8988T (cell line): ENCODE results near the gene RAB17.
"Not testable (repeated sequence)": the region's sequence is repeated elsewhere in the genome, so short reads cannot be mapped to it uniquely, and the experiment has no call there.

Source experiments
- DNase-seq: peaks from one replicate; pipeline ENCODE4 v3.0.0; 2011

The RAB17 gene

DNA sequence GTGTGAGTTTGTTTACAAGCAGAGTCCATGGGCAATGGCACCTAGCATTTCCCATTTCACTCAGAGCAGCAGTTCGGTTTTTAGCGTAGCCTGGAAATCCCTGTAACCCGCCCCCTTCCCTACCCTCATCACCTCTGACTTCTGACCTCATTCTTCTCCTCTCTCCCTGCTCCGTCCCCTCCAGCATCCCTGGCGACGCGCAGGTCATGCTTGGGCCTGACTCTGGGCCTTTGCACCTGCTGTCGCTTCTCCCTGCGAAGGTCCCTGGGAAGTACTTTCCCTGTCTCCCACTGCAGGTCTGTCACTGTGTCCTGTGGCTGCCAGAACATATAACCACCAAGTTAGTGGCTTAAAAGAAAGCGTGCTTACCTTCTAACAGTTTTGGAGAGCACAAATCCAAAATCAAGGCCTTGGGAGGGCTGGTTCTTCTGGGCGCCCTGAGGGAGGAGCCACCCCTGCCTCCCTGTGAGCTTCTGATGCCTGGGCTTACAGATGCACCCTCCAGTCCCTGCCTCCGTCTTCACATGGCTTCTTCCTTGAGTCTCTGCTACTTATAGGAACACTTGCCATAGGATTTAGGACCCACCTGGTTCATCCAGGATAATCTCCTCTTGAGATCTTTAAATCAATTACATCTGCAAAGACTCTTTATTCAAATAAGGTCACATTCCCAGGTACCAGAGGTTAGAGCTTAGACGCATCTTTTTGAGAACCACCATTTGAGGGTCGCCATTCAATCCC, 8.1 kb upstream of the RAB17 start:
- no peak for DNase-seq

DNA sequence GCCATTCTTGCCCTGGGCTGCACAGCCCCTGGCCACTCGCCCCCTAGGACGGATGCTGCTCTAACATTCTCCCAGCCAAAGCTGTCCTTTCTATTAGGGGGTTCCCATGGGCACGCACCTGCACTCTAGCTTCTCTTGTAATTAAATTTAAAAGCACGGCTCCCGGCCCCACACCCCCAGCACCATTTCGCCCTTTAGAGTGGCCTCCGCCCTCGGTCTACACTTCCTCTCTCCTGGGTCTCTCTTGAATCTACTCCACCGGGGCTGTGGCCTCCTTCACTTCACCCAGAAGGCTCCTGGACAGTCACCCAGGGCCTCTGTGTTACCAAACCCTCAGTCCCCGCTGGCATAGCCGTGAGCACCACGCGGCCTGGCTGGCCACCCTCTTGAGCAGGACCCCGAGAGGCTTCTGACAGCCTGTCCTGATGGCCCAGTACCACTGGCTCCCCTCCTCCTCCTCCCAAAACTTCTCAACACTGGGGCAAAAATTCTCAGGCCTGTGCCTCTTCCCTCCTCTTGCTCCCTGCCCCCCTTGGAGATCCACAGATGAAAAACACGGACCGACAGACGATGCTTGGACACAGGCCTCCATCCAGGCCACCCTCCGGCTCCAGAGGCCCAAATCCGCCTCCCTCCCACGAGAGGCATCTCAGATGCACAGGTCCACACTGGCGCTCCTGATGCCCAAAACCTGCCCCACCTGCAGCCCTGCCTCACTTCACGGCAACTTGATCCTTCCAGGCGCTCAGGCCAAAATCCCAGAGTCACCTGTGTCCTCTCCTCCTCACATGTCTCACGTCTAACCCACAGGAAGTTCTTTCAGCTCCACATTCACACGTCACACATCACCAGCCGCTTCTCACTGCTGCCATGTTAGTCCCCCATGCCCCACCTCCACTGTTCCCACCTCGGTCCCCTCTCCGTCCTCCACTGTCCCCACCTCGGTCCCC, 6.9 kb upstream of the RAB17 start:
- no peak for DNase-seq

DNA sequence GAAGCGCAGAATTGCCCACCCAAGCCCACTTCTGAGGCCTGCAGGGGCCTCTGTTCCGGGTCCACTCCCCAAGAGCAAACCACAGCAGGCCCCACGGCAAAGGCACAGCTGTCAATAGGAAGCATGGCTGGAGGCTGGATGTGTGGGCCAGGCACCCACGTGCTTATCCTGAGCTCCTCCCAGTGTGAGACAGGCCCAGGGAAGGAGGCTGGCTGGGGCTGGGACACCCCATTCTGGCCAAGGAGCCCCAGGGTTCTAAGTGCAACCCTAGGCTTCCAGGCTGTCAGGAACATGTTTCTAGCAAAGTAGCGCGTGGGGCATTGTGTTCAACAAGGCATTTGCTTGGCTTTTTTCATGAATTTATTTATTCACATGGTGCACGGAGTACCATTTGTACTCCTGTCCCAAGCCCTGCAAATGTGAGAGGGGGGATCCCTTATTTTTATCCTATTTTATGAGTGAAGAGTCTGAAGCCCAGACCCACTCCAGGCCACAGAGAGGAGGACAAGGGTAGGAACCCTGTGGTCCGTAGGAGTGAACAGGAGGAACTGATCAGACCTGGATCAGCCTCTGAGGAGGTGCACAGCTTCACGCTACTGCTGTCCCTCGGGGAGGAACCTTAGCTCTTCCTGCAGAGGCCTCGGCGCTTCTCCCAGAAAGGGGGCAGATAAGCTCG, 6.1 kb upstream of the RAB17 start:
- no peak for DNase-seq

DNA sequence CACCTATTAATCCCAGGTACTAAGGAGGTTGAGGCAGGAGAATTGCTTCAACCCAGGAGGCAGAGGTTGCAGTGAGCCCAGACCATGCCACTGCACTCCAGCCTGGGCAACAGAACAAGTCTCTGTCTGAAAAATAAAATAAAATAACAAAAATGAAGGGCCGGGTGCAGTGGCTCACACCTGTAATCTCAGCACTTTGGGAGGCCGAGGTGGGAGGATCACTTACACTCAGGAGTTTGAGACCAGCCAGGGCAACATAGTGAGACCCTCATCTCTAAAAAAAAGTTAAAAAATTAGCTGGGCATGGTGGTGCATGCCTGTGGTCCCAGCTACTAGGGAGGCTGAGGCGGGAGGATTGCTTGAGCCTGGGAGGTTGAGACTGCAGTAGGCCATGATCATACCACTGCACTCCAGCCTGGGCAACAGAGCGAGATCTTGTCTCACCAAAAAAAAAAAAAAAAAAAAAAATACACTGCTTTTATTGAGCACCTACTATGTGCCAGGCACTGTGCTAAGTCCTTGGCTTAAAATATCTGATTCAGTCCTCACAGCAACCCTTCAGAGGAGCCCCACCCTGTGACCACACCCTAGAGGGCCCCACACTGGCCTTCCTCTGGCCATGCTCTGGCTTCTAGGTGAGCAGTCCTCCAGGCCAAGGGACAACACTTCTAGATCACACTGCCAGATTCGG, 5.4 kb upstream of the RAB17 start:
- DNase-seq = not testable (repeated sequence)

DNA sequence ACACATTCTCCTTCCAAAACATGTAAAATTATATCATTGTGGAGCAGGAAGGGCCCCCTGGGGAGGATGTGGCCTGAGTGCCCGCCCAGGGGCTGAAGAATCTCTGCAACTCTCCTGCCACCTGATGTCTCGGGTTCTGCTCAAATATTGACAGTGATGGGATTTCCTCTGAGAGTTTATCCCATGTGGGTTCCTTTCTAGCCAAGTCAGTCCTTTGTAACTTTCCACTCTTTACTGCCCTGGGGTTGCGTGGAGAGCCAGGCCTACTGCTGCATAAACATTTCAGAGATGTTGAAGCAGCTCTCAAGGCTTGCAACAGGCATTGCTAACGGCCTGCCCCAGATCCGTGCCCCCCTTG, 4.0 kb upstream of the RAB17 start:
- DNase-seq = no peak

DNA sequence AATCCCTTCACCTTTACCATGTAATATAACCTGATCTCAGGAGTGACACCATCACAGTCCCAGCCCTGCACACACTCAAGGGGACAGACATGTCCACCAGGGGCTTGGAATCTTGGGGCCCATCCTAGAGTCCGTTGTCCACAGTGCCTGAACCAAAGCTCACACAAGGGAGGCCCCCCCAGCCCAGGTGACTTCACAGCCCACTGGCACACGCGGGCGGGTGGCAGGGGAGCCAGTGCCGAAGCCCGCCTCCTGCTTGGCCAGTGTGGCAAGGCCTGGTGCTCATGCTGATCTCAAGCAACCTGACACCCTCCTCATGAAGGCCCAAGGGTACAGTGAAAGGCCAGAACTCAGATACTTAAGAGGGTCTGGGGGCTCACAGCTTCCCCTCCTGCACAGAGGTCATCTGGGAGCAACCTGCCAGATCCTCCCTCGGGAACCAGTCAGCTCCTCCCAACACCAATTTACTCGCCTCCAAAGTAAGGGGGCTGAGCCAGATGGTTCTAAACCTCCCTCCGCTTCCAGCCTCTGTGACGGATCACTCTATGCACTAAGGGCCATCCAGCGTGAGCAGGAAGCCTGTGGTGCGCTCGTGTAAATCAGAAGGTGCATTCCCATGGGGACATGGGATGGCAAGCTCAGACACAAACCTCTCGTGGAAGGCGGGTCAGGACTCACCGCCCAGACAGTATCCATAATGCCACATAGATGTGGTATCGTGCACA, 3.2 kb upstream of the RAB17 start:
- DNase-seq = no peak

DNA sequence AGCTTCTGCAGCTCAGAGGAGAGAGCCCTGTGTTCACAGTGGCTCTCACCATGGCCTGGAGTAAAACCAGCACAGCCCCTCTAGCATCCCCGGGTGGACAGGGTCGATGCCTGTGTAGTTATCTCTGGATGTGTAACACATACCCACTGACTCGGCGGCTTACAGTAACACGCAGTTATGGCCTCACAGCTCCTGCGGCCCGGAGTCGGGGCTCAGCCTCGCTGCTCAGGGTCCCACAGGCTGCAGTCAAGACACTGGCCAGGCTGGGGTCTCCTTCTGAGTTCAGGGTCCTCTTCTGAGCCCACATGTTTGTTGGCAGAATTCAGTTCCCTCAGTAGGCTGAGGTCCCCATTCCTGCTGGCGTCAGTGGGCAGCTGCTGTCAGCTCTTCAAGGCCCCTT, 2.5 kb upstream of the RAB17 start:
- no peak for DNase-seq

DNA sequence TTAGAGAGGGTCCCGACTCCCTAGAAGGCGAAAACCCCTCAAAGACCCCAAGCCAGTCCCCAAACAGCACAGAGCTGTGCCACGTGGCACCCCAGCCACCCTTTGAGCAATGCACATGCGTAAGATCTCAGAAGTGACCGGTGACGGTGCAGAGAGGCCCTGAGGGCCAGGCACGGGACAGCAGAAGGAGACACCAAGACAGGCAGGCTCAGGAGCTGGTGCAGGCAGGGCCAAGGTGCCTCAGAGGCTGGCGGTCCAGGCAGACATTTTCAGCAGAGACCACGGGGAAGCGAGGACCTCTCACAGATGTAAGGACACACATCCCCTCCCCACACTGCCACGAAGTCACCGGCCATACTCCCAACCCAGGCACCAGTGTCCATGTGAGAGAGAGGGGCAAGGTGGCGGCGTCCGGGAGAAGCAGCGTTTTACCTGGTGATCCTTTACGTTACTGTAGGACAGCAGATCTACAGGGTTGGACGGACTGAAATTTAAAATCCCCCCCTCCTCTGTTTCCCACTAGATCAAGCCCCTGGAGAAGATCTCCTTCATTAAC, 2.0 kb upstream of the RAB17 start:
- DNase-seq = no peak

DNA sequence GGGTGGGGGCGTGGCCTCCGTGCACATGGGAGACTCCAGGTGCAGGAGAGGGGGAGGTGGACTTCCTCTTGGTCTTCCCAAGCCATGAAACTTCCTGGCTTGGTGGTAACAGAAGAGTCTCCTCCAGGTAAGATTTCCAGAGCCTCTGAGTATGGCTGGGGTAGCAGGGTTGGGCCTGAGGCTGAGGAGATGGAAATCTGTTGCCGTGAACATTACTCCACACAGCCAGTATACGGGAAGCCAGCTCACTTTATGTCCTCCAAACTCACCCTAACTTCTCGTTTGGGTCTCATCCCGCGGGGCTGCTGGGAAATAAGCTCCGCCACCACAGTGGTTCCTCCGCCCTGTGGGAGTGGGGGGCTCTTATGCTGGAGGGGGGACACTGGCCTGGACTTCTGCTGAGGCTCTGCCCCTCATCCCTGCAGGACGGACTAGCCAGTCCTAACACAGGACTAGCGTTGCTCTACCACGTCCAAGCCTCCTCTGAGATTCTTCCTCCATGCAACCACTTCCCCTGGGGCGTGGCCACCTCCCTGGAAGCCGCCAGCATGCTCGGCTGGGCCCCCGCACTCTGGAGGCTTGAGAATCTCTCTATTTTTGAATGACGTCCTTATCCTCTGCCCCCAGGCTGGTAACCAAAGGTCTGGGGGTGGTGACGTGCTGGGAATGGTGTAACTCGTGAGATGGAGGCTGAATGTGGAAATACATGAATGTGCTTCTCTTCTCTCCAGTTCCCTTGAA, 777 bp upstream of the RAB17 start:
- DNase-seq = no peak

DNA sequence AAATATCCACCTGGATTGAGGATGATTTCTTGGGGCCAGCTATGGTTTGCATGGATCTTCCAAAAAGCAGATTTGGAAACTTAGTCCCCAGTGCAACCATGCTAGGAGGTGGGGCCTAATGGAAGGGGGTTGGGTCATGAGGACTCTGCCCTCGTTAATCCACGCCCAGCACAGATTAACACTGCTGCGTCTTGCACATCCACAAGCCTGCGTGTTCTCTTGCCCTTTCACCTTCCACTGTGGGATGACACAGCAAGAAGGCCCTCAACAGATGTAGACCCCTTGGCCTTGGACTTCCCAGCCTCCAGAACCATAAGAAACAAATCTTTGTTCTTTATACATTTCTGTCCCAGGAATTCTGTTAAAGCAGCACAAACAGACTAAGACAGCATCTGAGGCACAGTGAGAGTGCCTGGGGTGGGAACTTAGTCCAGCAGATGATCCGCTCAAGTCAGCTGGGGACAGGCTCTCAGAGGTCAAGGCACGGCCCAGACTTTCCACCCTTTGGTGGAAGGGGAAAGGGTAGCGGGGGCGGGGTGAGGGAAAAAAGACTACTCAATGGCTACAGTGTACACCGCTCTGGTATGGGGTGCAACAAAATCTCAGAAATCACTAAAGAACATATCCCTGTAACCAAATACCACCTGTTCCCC, 2.4 kb downstream of the RAB17 start:
- no peak for DNase-seq

DNA sequence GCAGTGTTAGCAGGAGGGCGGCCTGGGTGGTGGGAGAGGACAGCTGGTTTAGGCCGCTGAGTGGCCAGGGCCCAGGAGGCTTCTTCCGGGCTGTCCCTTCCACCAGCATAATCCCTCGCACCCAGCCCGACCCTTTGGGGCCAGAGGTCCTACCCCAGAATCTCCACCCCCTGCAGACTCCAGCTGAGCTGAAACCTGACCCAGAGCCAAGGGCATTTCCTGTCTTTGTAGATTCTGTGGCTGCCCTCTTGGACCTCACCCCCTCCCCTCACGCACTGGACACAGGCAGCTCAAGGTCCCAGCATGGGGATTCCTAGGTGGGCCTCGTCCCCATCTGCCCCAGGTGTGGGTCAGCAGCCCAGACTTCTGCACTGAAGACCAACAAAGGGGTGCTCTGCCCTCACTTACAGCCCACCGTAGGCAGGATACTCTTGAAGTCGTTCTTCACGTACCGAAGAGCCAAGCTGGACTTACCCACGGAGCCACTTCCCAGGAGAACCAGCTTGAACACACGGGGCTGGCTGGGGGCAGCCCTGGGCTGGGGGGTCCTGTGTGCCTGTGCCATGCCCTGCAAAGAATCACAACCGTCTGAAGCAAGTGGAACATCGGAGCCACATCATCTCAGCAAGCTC, 4.8 kb downstream of the RAB17 start:
- DNase-seq = no peak

DNA sequence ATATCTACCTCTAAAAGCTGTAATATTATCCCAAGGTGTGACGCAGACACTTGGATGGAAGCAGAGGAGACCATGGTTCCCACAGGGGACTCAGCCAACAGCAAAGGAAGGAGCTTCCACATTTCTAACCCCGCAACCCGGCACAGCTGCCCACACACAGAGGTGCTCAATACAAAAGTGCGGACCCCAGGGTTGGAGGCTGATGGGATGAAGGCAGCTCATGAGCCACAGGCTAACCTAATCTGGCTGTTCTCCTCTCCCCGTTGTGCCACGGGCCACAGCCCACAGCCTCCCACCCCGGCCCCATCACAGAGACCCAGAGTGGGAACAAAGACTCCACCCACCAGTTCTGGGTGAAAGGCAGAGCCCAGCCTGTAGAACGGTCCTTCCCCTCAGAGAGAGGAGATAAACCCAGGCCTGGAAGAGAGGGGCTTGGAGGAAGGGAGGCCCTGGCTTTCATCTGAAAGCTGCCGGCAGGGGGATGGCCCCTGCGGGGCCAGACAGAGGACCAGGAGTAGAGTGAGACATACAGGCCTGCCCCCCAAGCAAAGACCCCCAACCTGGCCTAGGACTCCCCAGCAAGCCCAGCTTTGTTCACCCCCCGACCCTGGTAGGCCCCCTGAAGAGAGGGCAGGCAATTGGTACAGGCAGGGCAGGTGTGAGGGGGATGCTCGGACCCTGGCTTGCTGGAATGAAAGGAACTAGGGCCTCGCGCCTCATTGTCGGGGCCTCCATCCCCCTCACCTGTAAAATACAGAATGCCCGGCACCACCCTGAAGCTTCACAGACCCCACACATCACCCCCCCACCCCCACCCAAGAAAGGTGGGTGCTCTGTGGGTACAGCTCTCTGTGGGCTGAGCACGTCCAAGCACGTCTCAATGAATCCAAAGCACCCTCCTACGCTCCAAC, 6.9 kb downstream of the RAB17 start:
- DNase-seq = no peak

DNA sequence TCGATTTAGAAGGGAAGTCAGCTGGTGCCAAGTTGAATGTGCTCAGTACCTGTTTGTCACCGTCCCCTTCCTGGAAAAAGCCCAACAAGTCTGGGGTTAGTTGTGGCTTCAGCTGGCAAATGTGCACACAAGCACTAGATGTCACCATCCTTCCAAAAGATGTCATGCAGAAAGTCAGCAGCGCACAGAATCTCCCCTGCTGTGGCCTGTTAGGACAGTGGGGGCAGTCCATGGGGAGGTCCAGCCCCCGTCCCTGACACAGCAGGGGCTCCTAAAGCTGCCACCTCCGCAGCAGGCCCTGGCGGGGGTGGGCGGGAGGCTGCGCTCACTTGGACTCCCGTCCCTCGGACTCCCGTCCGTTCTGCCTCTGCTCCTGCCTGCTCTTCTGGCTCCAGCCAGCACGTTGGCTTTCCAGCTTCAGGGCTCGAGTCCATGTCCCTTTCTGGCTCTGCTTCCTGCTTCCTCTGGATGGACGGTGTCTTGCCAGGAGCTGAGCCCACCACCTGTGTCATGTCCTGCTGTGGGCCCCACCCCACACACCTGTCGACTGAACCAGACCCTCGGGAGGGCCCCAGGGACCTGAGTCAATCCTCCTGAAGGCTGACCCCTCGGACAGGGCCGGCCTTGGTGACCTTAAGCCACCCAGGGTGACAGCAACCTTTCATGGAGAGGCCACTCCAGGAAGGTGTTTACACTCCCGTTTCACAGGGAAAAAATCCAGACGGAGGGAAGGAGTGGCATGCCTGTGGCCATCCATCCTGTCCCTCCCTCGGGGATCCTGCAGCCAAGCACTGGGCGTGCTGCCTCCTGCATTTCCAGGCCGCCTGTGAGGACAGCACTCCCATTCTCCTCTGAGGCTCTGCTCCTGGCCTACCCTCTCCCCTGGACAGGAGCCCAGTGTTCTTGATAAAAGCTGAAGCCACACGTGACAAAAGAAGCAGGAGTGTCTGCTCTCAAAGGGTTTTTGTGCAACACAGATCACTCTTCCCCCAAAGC, 8.5 kb downstream of the RAB17 start:
- peak; percentile 56 for DNase-seq

DNA sequence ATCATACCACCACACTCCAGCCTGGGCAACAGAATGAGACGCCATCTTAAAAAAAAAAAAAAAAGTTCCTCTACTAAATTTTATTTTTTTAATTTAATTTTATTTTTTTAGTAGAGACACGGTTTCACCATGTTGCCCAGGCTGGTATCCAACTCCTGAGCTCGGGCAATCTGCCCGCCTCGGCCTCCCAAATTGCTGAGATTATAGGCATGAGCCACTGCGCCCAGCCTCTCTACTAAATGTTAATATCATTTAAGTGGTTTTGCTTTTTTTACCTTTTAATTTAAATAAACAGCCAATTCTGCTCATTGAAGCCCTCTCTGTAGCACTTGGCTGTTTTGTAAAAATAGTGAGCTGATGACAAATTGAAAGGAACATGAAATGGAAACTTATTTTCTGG, 9.2 kb downstream of the RAB17 start:
- no peak for DNase-seq

DNA sequence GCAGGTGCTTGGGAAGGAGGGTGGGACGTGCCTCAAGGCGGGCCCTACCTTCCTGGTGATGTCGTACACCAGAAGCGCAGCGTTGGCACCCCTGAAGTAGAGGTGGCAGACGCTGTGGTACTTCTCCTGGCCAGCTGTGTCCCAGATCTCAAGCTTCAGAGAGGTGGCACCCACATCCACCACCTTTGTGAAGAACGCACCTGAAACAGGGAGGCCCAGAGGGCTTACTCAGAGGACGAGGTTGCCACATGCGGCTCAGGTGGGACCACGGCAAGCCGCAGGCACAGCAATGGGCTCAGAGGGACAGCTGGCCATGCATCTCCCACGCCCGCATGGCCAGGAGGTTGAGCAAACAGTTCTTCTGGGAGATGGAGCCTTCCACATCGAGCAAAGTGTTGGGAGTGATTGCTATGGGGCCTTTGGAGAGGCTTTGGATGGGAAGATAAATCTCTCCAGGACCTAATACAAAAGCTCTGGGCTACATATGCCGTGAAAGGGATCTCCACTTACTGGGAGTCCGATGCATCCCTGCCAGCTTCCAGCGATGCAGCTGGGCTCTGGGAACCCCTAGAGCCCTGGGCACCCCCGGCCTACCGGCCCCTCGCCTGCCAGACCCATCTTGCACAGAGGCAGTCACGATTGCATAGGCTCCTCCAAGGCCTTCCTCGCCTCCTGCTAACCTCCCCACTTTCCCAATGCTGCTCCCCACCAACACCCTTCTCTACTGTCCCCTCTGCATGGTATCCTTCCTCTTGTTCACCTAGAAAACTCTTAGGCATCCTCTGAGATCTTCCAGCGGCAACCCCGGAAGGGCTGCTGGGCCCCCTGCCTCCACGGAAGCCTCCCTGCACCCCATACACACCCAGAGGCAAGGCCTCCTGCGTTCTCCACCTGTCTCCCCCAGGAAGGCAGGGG, 12.3 kb downstream of the RAB17 start:
- no peak for DNase-seq

DNA sequence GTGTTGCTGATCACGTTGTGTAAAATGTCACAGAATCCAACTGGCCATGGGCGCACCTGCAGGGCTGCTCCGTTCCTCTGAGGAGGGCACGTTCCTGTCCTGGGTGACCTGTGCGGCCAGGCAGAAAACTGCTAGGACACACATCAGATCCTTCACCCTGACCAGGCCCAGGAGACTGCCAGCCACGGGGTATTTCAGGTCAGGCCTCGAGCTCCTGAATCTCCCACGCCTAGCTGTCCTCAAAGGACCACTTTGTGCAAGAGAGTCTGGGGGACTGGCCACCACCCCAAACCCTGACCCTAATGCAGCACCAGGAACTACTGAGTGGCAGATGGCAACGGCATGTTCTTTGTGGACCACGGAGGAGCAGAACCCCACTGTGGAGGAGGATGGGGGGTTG, 13.1 kb downstream of the RAB17 start:
- DNase-seq = no peak

DNA sequence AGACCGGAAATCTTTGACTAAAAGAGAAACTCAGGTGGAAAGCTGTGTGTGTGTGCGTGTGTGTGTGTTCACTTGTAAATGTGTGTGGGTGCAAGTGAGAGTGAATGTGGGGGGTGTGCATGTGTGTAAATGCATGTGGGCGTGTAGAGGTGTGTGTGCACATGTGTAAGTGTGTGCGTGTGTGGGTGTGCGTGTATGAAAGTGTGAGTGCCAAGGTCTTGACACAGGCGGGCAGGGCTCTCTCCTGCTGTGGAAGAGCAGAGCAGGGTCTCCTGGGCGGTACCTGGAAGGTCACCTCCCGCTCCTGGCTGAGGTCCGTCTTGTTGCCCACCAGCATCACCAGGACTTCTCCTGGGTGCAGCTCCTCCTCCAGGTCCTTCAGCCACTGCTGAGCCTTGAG, 13.6 kb downstream of the RAB17 start:
- DNase-seq = no peak
